Activated B cell treated with CpG ODN at 0.5 μM for 24 hours (primary cell): ENCODE measurements around the gene FILIP1. TPM values are rescaled to one million over a fixed set of nuclear protein-coding genes. Genes with fewer than 3 reads are reported as not detected.

Experiments
- ATAC-seq: fragments of 200-7000 bp; cut with Tn5 transposase; one replicate; pipeline ENCODE4 v1.10.0; 2021; ENCODE audit warnings: low read depth, mild to moderate bottlenecking, moderate library complexity
- CTCF ChIA-PET: fragments of 350-600 bp; sonication (Branson Sonifier 250); formaldehyde crosslinking; loops from one replicate; lab custom pipeline; 2021; ENCODE audit warnings: antibody characterized with exemption; lab: Charles Lee
- POLR2A ChIA-PET: fragments of 350-600 bp; sonication (Branson Sonifier 250); formaldehyde crosslinking; loops from one replicate; lab custom pipeline; 2021; ENCODE audit warnings: antibody characterized with exemption; lab: Charles Lee
- DNase-seq: peaks from one replicate; pipeline ENCODE4 v3.0.0; 2022
- H3K27ac Mint-ChIP-seq: one replicate; pipeline ENCODE4 v1.8.0; 2020; ENCODE audit warnings: mixed read lengths
- H3K27me3 Mint-ChIP-seq: one replicate; pipeline ENCODE4 v1.8.0; 2021; ENCODE audit warnings: mixed read lengths
- H3K36me3 Mint-ChIP-seq: one replicate; pipeline ENCODE4 v1.8.0; 2021; ENCODE audit warnings: low read depth, mixed read lengths
- H3K4me1 Mint-ChIP-seq: one replicate; pipeline ENCODE4 v1.8.0; 2021; ENCODE audit warnings: mixed read lengths
- H3K4me3 Mint-ChIP-seq: one replicate; pipeline ENCODE4 v1.8.0; 2020; ENCODE audit warnings: mild to moderate bottlenecking, mixed read lengths
- H3K9me3 Mint-ChIP-seq: one replicate; pipeline ENCODE4 v1.8.0; 2020; ENCODE audit warnings: mixed read lengths
- intact Hi-C: fragments of 100-400 bp; cut with micrococcal nuclease; formaldehyde crosslinking; loops from one replicate; pipeline ENCODE4 v1.15.1; 2024
- total RNA-seq: library from RNA; stranded (reverse); gene quantifications from 2 replicates; pipeline ENCODE4 v1.2.3, GENCODE V29; 2022
- TF ChIP-seq, protein P1 (sequence below): fragments of 200-600 bp; IDR thresholded peaks from one replicate; pipeline ENCODE4 v1.8.0; 2022; ENCODE audit warnings: antibody characterized with exemption, mild to moderate bottlenecking

FILIP1 gene
- total RNA-seq, 1 donor from 2014 or later: not detected

GRCh38 chr6:75337835-75338580 lies 155.6 kb downstream of the FILIP1 start:
- Mint-ChIP-seq H3K4me3 (no peak overlapping the region), H3K9me3 (no peaks in the 10 kb centered on the region), H3K36me3 (no peaks in the 10 kb centered on the region), H3K4me1 (no peaks in the 10 kb centered on the region), H3K27ac (no peak overlapping the region), H3K27me3 (peaks cover 2% of the 10 kb centered on the region)
- CTCF ChIA-PET: no interaction called here
- POLR2A ChIA-PET: no interaction called here
- TF ChIP-seq, protein P1, sequence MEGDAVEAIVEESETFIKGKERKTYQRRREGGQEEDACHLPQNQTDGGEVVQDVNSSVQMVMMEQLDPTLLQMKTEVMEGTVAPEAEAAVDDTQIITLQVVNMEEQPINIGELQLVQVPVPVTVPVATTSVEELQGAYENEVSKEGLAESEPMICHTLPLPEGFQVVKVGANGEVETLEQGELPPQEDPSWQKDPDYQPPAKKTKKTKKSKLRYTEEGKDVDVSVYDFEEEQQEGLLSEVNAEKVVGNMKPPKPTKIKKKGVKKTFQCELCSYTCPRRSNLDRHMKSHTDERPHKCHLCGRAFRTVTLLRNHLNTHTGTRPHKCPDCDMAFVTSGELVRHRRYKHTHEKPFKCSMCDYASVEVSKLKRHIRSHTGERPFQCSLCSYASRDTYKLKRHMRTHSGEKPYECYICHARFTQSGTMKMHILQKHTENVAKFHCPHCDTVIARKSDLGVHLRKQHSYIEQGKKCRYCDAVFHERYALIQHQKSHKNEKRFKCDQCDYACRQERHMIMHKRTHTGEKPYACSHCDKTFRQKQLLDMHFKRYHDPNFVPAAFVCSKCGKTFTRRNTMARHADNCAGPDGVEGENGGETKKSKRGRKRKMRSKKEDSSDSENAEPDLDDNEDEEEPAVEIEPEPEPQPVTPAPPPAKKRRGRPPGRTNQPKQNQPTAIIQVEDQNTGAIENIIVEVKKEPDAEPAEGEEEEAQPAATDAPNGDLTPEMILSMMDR: no peak
- intact Hi-C loops: no loop called here
- no peak for ATAC-seq
- DNase-seq: no peak

- Mint-ChIP-seq H3K4me1 (no peaks in the 10 kb centered on the region), H3K9me3 (no peaks in the 10 kb centered on the region), H3K27me3 (peaks cover 2% of the 10 kb centered on the region), H3K36me3 (no peaks in the 10 kb centered on the region), H3K4me3 (no peak overlapping the region), H3K27ac (no peak overlapping the region)
- intact Hi-C loops: no loop called here
- CTCF ChIA-PET: no interaction called here
- ATAC-seq (no peak), DNase-seq (no peak)
- POLR2A ChIA-PET: no interaction called here
- TF ChIP-seq, protein P1: no peak
These were observed 159.1 kb downstream of the FILIP1 start for GRCh38 chr6:75334266-75335040.

GRCh38 chr6:75333676-75334200 lies 159.9 kb downstream of the FILIP1 start:
- ChIA-PET POLR2A (no interaction called here), CTCF (no interaction called here)
- no peak overlapping the region for H3K4me3 Mint-ChIP-seq
- ATAC-seq (no peak), DNase-seq (no peak)
- H3K36me3 Mint-ChIP-seq: no peaks in the 10 kb centered on the region
- peaks cover 3% of the 10 kb centered on the region for H3K27me3 Mint-ChIP-seq
- H3K4me1 Mint-ChIP-seq: no peaks in the 10 kb centered on the region
- H3K9me3 Mint-ChIP-seq: no peaks in the 10 kb centered on the region
- no peak overlapping the region for H3K27ac Mint-ChIP-seq
- TF ChIP-seq, protein P1: no peak
- intact Hi-C loops: no loop called here

- DNase-seq: no peak
- H3K4me3 Mint-ChIP-seq: no peak overlapping the region
- peaks cover 4% of the 10 kb centered on the region for H3K27me3 Mint-ChIP-seq
- POLR2A ChIA-PET: no interaction called here
- H3K36me3 Mint-ChIP-seq: no peaks in the 10 kb centered on the region
- no peak overlapping the region for H3K27ac Mint-ChIP-seq
- intact Hi-C loops: no loop called here
- TF ChIP-seq, protein P1: no peak
- no peaks in the 10 kb centered on the region for H3K4me1 Mint-ChIP-seq
- no peaks in the 10 kb centered on the region for H3K9me3 Mint-ChIP-seq
- CTCF ChIA-PET: no interaction called here
- ATAC-seq: no peak
These were observed 162.4 kb downstream of the FILIP1 start for GRCh38 chr6:75331151-75331550.

GRCh38 chr6:75329703-75330102 lies 163.9 kb downstream of the FILIP1 start:
- intact Hi-C loops: no loop called here
- DNase-seq: no peak
- Mint-ChIP-seq H3K36me3 (no peaks in the 10 kb centered on the region), H3K9me3 (no peaks in the 10 kb centered on the region), H3K27ac (no peak overlapping the region), H3K4me3 (no peak overlapping the region), H3K4me1 (no peaks in the 10 kb centered on the region), H3K27me3 (peaks cover 10% of the 10 kb centered on the region)
- ChIA-PET CTCF (no interaction called here), POLR2A (no interaction called here)
- TF ChIP-seq, protein P1: no peak
- no peak for ATAC-seq
